GM12878 (cell line): ENCODE results near the gene MAP3K5. TPM values are rescaled to one million over a fixed set of nuclear protein-coding genes. Genes with fewer than 3 reads are reported as not detected.

Source experiments
- BHLHE40 ChIP-seq, 2 experiments: fragments of 450-650 bp in 1 of 2; IDR thresholded peaks; 2 replicates each; pipeline ENCODE4 v1.6.1; 2011 to 2017; ENCODE audit warnings: low read depth in 2 of 2, borderline replicate concordance in 1 of 2, improper control_type of control experiment in 1 of 2, low read length in 1 of 2, mild to moderate bottlenecking in 1 of 2
- GABPA ChIP-seq: IDR thresholded peaks from 2 replicates; pipeline ENCODE4 v1.6.1; 2014; ENCODE audit warnings: antibody characterized with exemption, low read depth, mild to moderate bottlenecking, inconsistent platforms
- LARP7 ChIP-seq: fragments of 450-650 bp; IDR thresholded peaks from 2 replicates; pipeline ENCODE4 v1.6.1; 2017; ENCODE audit warnings: mild to moderate bottlenecking
- NFIC ChIP-seq: IDR thresholded peaks from 2 replicates; pipeline ENCODE4 v1.6.1; 2012; ENCODE audit warnings: low read depth, mild to moderate bottlenecking, inconsistent platforms, low read length, moderate library complexity
- NR2C1 ChIP-seq: fragments of 450-650 bp; IDR thresholded peaks from 2 replicates; pipeline ENCODE4 v1.6.1; 2017; ENCODE audit warnings: antibody characterized with exemption, mild to moderate bottlenecking, moderate library complexity
- NRF1 ChIP-seq: conservative IDR thresholded peaks from 2 replicates; pipeline ENCODE4 v1.6.1; 2011; ENCODE audit warnings: mild to moderate bottlenecking, low read depth, low read length, improper control_type of control experiment
- POU2F2 ChIP-seq: IDR thresholded peaks from 3 replicates; pipeline ENCODE4 v1.6.1; 2011; ENCODE audit warnings: low read depth, mild to moderate bottlenecking, low read length, borderline replicate concordance
- RFX5 ChIP-seq: IDR thresholded peaks from 2 replicates; pipeline ENCODE4 v1.6.1; 2011; ENCODE audit warnings: low read depth, low read length, improper control_type of control experiment
- SMAD5 ChIP-seq: IDR thresholded peaks from 2 replicates; pipeline ENCODE4 v1.6.1; 2016; ENCODE audit warnings: antibody characterized with exemption, low read depth
- SMARCA5 ChIP-seq: fragments of 450-650 bp; IDR thresholded peaks from 2 replicates; pipeline ENCODE4 v1.6.1; 2017; ENCODE audit warnings: mild to moderate bottlenecking
- STAT1 ChIP-seq: fragments of 450-650 bp; conservative IDR thresholded peaks from 2 replicates; pipeline ENCODE4 v1.6.1; 2014; ENCODE audit warnings: antibody characterized with exemption, mild to moderate bottlenecking
- TAF1 ChIP-seq: IDR thresholded peaks from 2 replicates; pipeline ENCODE4 v1.6.1; 2011; ENCODE audit warnings: mild to moderate bottlenecking, low read depth, low read length, borderline replicate concordance
- ZNF217 ChIP-seq: fragments of 450-650 bp; IDR thresholded peaks from 2 replicates; pipeline ENCODE4 v1.6.1; 2017; ENCODE audit warnings: antibody characterized with exemption, mild to moderate bottlenecking
- ZNF384 ChIP-seq: IDR thresholded peaks from 2 replicates; pipeline ENCODE4 v1.6.1; 2012; ENCODE audit warnings: low read depth, mild to moderate bottlenecking, low read length, improper control_type of control experiment, borderline replicate concordance
- ZSCAN29 ChIP-seq: fragments of 450-650 bp; IDR thresholded peaks from 2 replicates; pipeline ENCODE4 v1.6.1; 2017; ENCODE audit warnings: mild to moderate bottlenecking, moderate library complexity
- polyA plus RNA-seq, 11 experiments: library from polyadenylated mRNA; depleted of rRNA in 4 of 11; unstranded in 6 of 11; stranded (reverse) in 5 of 11; fragments of >200 nt; fragmentation: Nextera tagmentation in 4 of 11; fragmentation: Illumina TruSeq in 1 of 11; extraction: Ambion mirVana in 4 of 11; extraction: Trizol in 1 of 11; gene quantifications; 1 replicate in 1 of 11; 2 replicates in 10 of 11; pipeline versions ENCODE4 v1.2.1 to v1.2.3, GENCODE V29; 2011 to 2016; ENCODE audit warnings: inconsistent platforms in 2 of 11, missing spikeins in 2 of 11, low read depth in 1 of 11
- total RNA-seq, 4 experiments: library from RNA; depleted of rRNA in 3 of 4; stranded (reverse); fragments of >200 nt in 3 of 4; fragmentation: Illumina TruSeq in 1 of 4; extraction: Trizol in 1 of 4; gene quantifications; 2 replicates each; pipeline versions ENCODE4 v1.2.1 to v1.2.3, GENCODE V29; 2013 to 2021
- TF ChIP-seq, protein P1 (sequence below): IDR thresholded peaks from 2 replicates; pipeline ENCODE4 v1.6.1; 2011; ENCODE audit warnings: borderline replicate concordance, low read depth, mild to moderate bottlenecking, moderate library complexity, low read length; ENCODE audit not compliant: insufficient read depth, poor library complexity, severe bottlenecking
- TF ChIP-seq, protein P2 (sequence below), 3 experiments: IDR thresholded peaks in 2 of 3; conservative IDR thresholded peaks in 1 of 3; 2 replicates each; pipeline ENCODE4 v1.5.1; 2011; ENCODE audit warnings: low read depth in 3 of 3, low read length in 3 of 3, mild to moderate bottlenecking in 3 of 3, control low read depth in 2 of 3, moderate library complexity in 2 of 3, inconsistent platforms in 1 of 3, mixed read lengths in 1 of 3; ENCODE audit not compliant: control insufficient read depth in 2 of 3, insufficient read depth in 1 of 3; ENCODE audit errors: extremely low read depth in 1 of 3
- TF ChIP-seq, protein P3 (sequence below): fragments of 450-650 bp; IDR thresholded peaks from 2 replicates; pipeline ENCODE4 v1.6.1; 2017; ENCODE audit warnings: borderline replicate concordance

MAP3K5 gene
- total and polyA plus RNA-seq, 10 of the 15 experiments (the other 5 are each of a cell fraction or from before 2014, with no cell fraction given), result 5.4 to 34.3 (median 26.4) TPM

DNA sequence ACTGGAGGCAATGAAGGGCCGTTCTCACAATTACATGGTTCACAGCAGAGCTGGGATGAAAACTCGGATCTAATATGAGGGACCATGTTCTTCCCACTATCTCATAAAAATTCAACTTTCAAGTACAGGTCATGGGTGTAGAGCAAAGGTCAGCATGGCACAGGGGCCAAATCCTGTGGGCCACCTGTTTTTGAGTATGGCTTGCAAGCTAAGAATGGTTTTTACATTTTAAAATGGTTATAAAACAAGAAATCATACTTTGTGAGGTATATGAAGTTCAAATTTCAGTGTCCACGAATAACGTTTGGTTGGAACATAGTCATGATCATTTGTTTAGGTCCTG is 4.6 kb downstream of the MAP3K5 start (continued):
- TF ChIP-seq, protein P1, sequence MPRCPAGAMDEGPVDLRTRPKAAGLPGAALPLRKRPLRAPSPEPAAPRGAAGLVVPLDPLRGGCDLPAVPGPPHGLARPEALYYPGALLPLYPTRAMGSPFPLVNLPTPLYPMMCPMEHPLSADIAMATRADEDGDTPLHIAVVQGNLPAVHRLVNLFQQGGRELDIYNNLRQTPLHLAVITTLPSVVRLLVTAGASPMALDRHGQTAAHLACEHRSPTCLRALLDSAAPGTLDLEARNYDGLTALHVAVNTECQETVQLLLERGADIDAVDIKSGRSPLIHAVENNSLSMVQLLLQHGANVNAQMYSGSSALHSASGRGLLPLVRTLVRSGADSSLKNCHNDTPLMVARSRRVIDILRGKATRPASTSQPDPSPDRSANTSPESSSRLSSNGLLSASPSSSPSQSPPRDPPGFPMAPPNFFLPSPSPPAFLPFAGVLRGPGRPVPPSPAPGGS, result no peak
- TF ChIP-seq NR2C1, result peak; percentile 54; the same call in 1 of the 2 replicates
- TF ChIP-seq NRF1, result no peak
- no peak for TF ChIP-seq SMAD5
- no peak for TF ChIP-seq TAF1
- no peak for TF ChIP-seq SMARCA5
- TF ChIP-seq LARP7, result no peak
- TF ChIP-seq, protein P2, sequence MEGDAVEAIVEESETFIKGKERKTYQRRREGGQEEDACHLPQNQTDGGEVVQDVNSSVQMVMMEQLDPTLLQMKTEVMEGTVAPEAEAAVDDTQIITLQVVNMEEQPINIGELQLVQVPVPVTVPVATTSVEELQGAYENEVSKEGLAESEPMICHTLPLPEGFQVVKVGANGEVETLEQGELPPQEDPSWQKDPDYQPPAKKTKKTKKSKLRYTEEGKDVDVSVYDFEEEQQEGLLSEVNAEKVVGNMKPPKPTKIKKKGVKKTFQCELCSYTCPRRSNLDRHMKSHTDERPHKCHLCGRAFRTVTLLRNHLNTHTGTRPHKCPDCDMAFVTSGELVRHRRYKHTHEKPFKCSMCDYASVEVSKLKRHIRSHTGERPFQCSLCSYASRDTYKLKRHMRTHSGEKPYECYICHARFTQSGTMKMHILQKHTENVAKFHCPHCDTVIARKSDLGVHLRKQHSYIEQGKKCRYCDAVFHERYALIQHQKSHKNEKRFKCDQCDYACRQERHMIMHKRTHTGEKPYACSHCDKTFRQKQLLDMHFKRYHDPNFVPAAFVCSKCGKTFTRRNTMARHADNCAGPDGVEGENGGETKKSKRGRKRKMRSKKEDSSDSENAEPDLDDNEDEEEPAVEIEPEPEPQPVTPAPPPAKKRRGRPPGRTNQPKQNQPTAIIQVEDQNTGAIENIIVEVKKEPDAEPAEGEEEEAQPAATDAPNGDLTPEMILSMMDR (IDR thresholded peaks at IDR 0.05 in 2 of 3, conservative IDR thresholded peaks at IDR 0.05 in 1 of 3; ENCODE audit: control insufficient read depth in 2 of 3, extremely low read depth in 1 of 3, insufficient read depth in 1 of 3, low read depth in 3 of 3, low read length in 3 of 3), result no peak
- no peak for TF ChIP-seq BHLHE40 (IDR thresholded peaks at IDR 0.05; ENCODE audit: borderline replicate concordance in 1 of 2, low read depth in 2 of 2, low read length in 1 of 2)
- 0 out of 2 replicates have a peak, but pooled peaks have one; percentile 5 for TF ChIP-seq ZNF217
- TF ChIP-seq NFIC, result 0 out of 2 replicates have a peak, but pooled peaks have one; percentile 28
- TF ChIP-seq ZSCAN29, result no peak
- TF ChIP-seq GABPA, result no peak
- TF ChIP-seq STAT1, result no peak
- TF ChIP-seq RFX5, result no peak
- TF ChIP-seq, protein P3, sequence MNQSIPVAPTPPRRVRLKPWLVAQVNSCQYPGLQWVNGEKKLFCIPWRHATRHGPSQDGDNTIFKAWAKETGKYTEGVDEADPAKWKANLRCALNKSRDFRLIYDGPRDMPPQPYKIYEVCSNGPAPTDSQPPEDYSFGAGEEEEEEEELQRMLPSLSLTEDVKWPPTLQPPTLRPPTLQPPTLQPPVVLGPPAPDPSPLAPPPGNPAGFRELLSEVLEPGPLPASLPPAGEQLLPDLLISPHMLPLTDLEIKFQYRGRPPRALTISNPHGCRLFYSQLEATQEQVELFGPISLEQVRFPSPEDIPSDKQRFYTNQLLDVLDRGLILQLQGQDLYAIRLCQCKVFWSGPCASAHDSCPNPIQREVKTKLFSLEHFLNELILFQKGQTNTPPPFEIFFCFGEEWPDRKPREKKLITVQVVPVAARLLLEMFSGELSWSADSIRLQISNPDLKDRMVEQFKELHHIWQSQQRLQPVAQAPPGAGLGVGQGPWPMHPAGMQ, result no peak
- no peak for TF ChIP-seq ZNF384
- peak; percentile 6; the same call in 1 of the 3 replicates for TF ChIP-seq POU2F2
